ENCODE results near the gene XIAP.
"Not testable (repeated sequence)": the region's sequence is repeated elsewhere in the genome, so short reads cannot be mapped to it uniquely, and the experiment has no call there.

XIAP gene

GRCh38 chrX:123878252-123878721 lies 18.4 kb downstream of the XIAP start:
- H3K36me3 Mint-ChIP-seq (ENCODE audit: low read depth), result peaks cover 13% of the 10 kb centered on the region
- H3K27ac Mint-ChIP-seq, result no peak overlapping the region
- H3K4me3 Mint-ChIP-seq, result no peak overlapping the region
- H3K4me1 Mint-ChIP-seq, result no peaks in the 10 kb centered on the region
- H3K27me3 Mint-ChIP-seq (ENCODE audit: low read depth), result no peaks in the 10 kb centered on the region
- peaks cover 9% of the 10 kb centered on the region for H3K9me3 Mint-ChIP-seq
- no peak for TF ChIP-seq CTCF (IDR thresholded peaks at IDR 0.05; ENCODE audit: unreplicated experiment in 3 of 3)

- Mint-ChIP-seq H3K4me3 (no peak overlapping the region), H3K36me3 (ENCODE audit: low read depth) (peaks cover 19% of the 10 kb centered on the region), H3K27me3 (ENCODE audit: low read depth) (no peaks in the 10 kb centered on the region), H3K9me3 (peaks cover 7% of the 10 kb centered on the region), H3K4me1 (no peaks in the 10 kb centered on the region), H3K27ac (peak overlapping the region in 1 of 3 experiments; percentile 58)
- TF ChIP-seq CTCF (IDR thresholded peaks at IDR 0.05; ENCODE audit: unreplicated experiment in 3 of 3), result no peak
These were observed 21.5 kb downstream of the XIAP start for GRCh38 chrX:123881330-123881729.

- H3K4me1 Mint-ChIP-seq, result no peaks in the 10 kb centered on the region
- peaks cover 7% of the 10 kb centered on the region for H3K9me3 Mint-ChIP-seq
- H3K27ac Mint-ChIP-seq, result no peak overlapping the region
- no peak overlapping the region for H3K4me3 Mint-ChIP-seq
- H3K36me3 Mint-ChIP-seq (ENCODE audit: low read depth), result peaks cover 17% of the 10 kb centered on the region
- no peaks in the 10 kb centered on the region for H3K27me3 Mint-ChIP-seq (ENCODE audit: low read depth)
- no peak for TF ChIP-seq CTCF (IDR thresholded peaks at IDR 0.05; ENCODE audit: unreplicated experiment in 3 of 3)
These were observed 22.5 kb downstream of the XIAP start for GRCh38 chrX:123882391-123882790.

GRCh38 chrX:123884809-123885408 lies 25.1 kb downstream of the XIAP start:
- no peaks in the 10 kb centered on the region for H3K4me1 Mint-ChIP-seq
- H3K27ac Mint-ChIP-seq, result no peak overlapping the region
- peaks cover 26% of the 10 kb centered on the region for H3K36me3 Mint-ChIP-seq (ENCODE audit: low read depth)
- no peak overlapping the region for H3K4me3 Mint-ChIP-seq
- peaks cover 9% of the 10 kb centered on the region for H3K9me3 Mint-ChIP-seq
- peak; percentile 47 to 60 (median 51) for TF ChIP-seq CTCF (IDR thresholded peaks at IDR 0.05; ENCODE audit: unreplicated experiment in 3 of 3)
- no peaks in the 10 kb centered on the region for H3K27me3 Mint-ChIP-seq (ENCODE audit: low read depth)

- Mint-ChIP-seq H3K9me3 (peaks cover 8% of the 10 kb centered on the region), H3K4me3 (no peak overlapping the region), H3K4me1 (no peaks in the 10 kb centered on the region), H3K27ac (no peak overlapping the region), H3K36me3 (ENCODE audit: low read depth) (peaks cover 62% of the 10 kb centered on the region), H3K27me3 (ENCODE audit: low read depth) (no peaks in the 10 kb centered on the region)
- no peak for TF ChIP-seq CTCF (IDR thresholded peaks at IDR 0.05; ENCODE audit: unreplicated experiment in 3 of 3)
These were observed 39.8 kb downstream of the XIAP start for GRCh38 chrX:123899701-123900100.

- not testable (repeated sequence) for H3K4me3 Mint-ChIP-seq; H3K27me3 Mint-ChIP-seq (ENCODE audit: low read depth); H3K27ac Mint-ChIP-seq; H3K9me3 Mint-ChIP-seq; H3K4me1 Mint-ChIP-seq
- H3K36me3 Mint-ChIP-seq (ENCODE audit: low read depth), result peaks cover 46% of the 10 kb centered on the region
These were observed 43.4 kb downstream of the XIAP start for GRCh38 chrX:123903261-123903660.

All from nephron (organoid).